Gastrocnemius medialis (tissue), 4 donors: Measurements from ENCODE around the gene KIFC3. TPM values are rescaled to one million over a fixed set of nuclear protein-coding genes. Genes with fewer than 3 reads are reported as not detected.

Experiments
- ATAC-seq, 2 donors: fragments of 150-250 bp; one replicate each; pipeline ENCODE4 v1.9.1; 2016
- DNase-seq, 2 donors: peaks; one replicate each; pipeline ENCODE4 v3.0.0-alpha.2; 2019
- H3K27ac ChIP-seq, 4 donors: fragments of 200-600 bp; sonication (generic); 1 replicate in 1 of 4; 2 replicates in 3 of 4; pipeline ENCODE4 v1.5.1; 2016 to 2018; ENCODE audit warnings: mild to moderate bottlenecking in 2 of 4, moderate library complexity in 1 of 4
- H3K27me3 ChIP-seq, 3 donors: fragments of 200-600 bp; sonication (generic) in 2 of 3; 1 replicate in 1 of 3; 2 replicates in 2 of 3; pipeline versions ENCODE4 v1.5.1 to v1.6.0; 2016 to 2019; ENCODE audit warnings: mild to moderate bottlenecking in 1 of 3, moderate library complexity in 1 of 3
- H3K36me3 ChIP-seq, 2 donors: fragments of 200-600 bp; sonication (generic) in 1 of 2; one replicate each; pipeline ENCODE4 v1.5.1; 2017 to 2018
- H3K4me1 ChIP-seq, 2 donors: fragments of 200-600 bp; sonication (generic) in 1 of 2; one replicate each; pipeline ENCODE4 v1.5.1; 2016 to 2017; ENCODE audit warnings: mild to moderate bottlenecking in 2 of 2
- H3K4me3 ChIP-seq, 4 donors: fragments of 200-600 bp; sonication (generic) in 3 of 4; 1 replicate in 1 of 4; 2 replicates in 3 of 4; pipeline ENCODE4 v1.5.1; 2016 to 2019; ENCODE audit warnings: mild to moderate bottlenecking in 2 of 4
- H3K9me3 ChIP-seq, 3 donors: fragments of 200-600 bp; sonication (generic) in 2 of 3; 1 replicate in 1 of 3; 2 replicates in 2 of 3; pipeline ENCODE4 v1.5.1; 2016 to 2019
- CTCF ChIP-seq, 5 experiments: fragments of 450-650 bp in 3 of 5; fragments of 200-600 bp in 2 of 5; sonication (generic) in 2 of 5; IDR thresholded peaks in 4 of 5; conservative IDR thresholded peaks in 1 of 5; 1 replicate in 4 of 5; 2 replicates in 1 of 5; pipeline ENCODE4 v1.5.1; 2016 to 2019; ENCODE audit warnings: antibody characterized with exemption in 5 of 5, mild to moderate bottlenecking in 3 of 5, moderate library complexity in 3 of 5
- POLR2A ChIP-seq, 2 donors: fragments of 450-650 bp; IDR thresholded peaks; one replicate each; pipeline ENCODE4 v1.6.1; 2017; ENCODE audit warnings: antibody characterized with exemption in 2 of 2, mild to moderate bottlenecking in 2 of 2, moderate library complexity in 2 of 2
- in situ Hi-C, 4 donors: fragments of 200-750 bp; cut with MboI; loops; one replicate each; pipeline versions ENCODE4 v1.15.0 to v1.8.0; 2017; ENCODE audit warnings: low sequenced_read_pairs in 4 of 4
- intact Hi-C: fragments of 100-400 bp; cut with DNase I; formaldehyde crosslinking; loops from one replicate; pipeline ENCODE4 v1.15.1; 2023; ENCODE audit warnings: low total_unique reads
- total RNA-seq, 4 donors: library from RNA; depleted of rRNA; stranded (reverse); fragments of >200 nt; gene quantifications; one replicate each; pipeline versions ENCODE4 v1.1.0 to v1.2.3, GENCODE V29; 2016

Gene KIFC3
- total RNA-seq, 4 donors from 2014 or later: 2.1 to 12.0 (median 3.2) TPM

- Histone ChIP-seq H3K4me1 (no peaks in the 10 kb centered on the region), H3K4me3 (no peak overlapping the region), H3K9me3 (no peaks in the 10 kb centered on the region), H3K27ac (peak overlapping the region in 3 of 4 donors; percentile 13 to 54 (median 46)), H3K36me3 (peaks cover 0 to 17% of the 10 kb centered on the region in 2 donors), H3K27me3 (no peaks in the 10 kb centered on the region)
- DNase-seq: no peak
- no peak for ATAC-seq
- intact Hi-C loops (loop anchor here (1.0 to 2.0 kb wide), 2 partner anchors 105 to 243 kb away; partner anchors contain the start of genes USB1 and ZNF319), in situ Hi-C loops (loop anchor here in 2 of 4 donors (10.0 to 25.0 kb wide), 2 partner anchors 247 to 254 kb away; partner anchors contain the start of genes USB1 (in 2 of the 2) and ZNF319 (in 2 of the 2))
- TF ChIP-seq POLR2A (IDR thresholded peaks at IDR 0.05) (no peak), CTCF (IDR thresholded peaks at IDR 0.05 in 4 of 5, conservative IDR thresholded peaks at IDR 0.05 in 1 of 5) (no peak)
Measured at GRCh38 chr16:57757883-57758282, 44.4 kb downstream of the KIFC3 start.

- peaks cover 0 to 17% of the 10 kb centered on the region in 2 donors for H3K36me3 ChIP-seq
- peak; percentile 65 to 76 for DNase-seq
- H3K4me3 ChIP-seq: no peak overlapping the region
- intact Hi-C loops: loop anchor here (1.0 to 2.0 kb wide), 2 partner anchors 106 to 243 kb away; partner anchors contain the start of genes USB1 and ZNF319
- in situ Hi-C loops: loop anchor here in 2 of 4 donors (10.0 to 25.0 kb wide), 2 partner anchors 247 to 255 kb away; partner anchors contain the start of genes USB1 (in 2 of the 2) and ZNF319 (in 2 of the 2)
- no peaks in the 10 kb centered on the region for H3K27me3 ChIP-seq
- H3K4me1 ChIP-seq: no peaks in the 10 kb centered on the region
- no peaks in the 10 kb centered on the region for H3K9me3 ChIP-seq
- TF ChIP-seq CTCF (IDR thresholded peaks at IDR 0.05 in 4 of 5, conservative IDR thresholded peaks at IDR 0.05 in 1 of 5) (peak; percentile 89 to 98 (median 93)), POLR2A (IDR thresholded peaks at IDR 0.05) (no peak)
- H3K27ac ChIP-seq: peak overlapping the region in 2 of 4 donors; percentile 13 to 46
- ATAC-seq: peak; percentile 89 to 96
Measured at GRCh38 chr16:57757326-57757786, 44.9 kb downstream of the KIFC3 start.

- H3K27me3 ChIP-seq: no peaks in the 10 kb centered on the region
- no peak overlapping the region for H3K27ac ChIP-seq
- intact Hi-C loops (loop anchor here (1.0 to 2.0 kb wide), 2 partner anchors 107 to 244 kb away; partner anchors contain the start of genes USB1 and ZNF319), in situ Hi-C loops (loop anchor here in 2 of 4 donors (10.0 to 25.0 kb wide), 2 partner anchors 248 to 256 kb away; partner anchors contain the start of genes USB1 (in 2 of the 2) and ZNF319 (in 2 of the 2))
- TF ChIP-seq POLR2A (IDR thresholded peaks at IDR 0.05) (no peak), CTCF (IDR thresholded peaks at IDR 0.05 in 4 of 5, conservative IDR thresholded peaks at IDR 0.05 in 1 of 5) (no peak)
- H3K4me1 ChIP-seq: no peaks in the 10 kb centered on the region
- no peak overlapping the region for H3K4me3 ChIP-seq
- no peaks in the 10 kb centered on the region for H3K9me3 ChIP-seq
- DNase-seq (no peak), ATAC-seq (peak; percentile 4 to 10)
- H3K36me3 ChIP-seq: peaks cover 0 to 17% of the 10 kb centered on the region in 2 donors
Measured at GRCh38 chr16:57756424-57757325, 45.6 kb downstream of the KIFC3 start.

- peaks cover 0 to 20% of the 10 kb centered on the region in 2 donors for H3K36me3 ChIP-seq
- H3K9me3 ChIP-seq: no peaks in the 10 kb centered on the region
- TF ChIP-seq POLR2A (IDR thresholded peaks at IDR 0.05): no peak
- TF ChIP-seq CTCF (IDR thresholded peaks at IDR 0.05 in 4 of 5, conservative IDR thresholded peaks at IDR 0.05 in 1 of 5): no peak
- H3K4me1 ChIP-seq: no peaks in the 10 kb centered on the region
- intact Hi-C loops: loop anchor here (2.0 kb wide), 1 partner anchor 245 kb away; the partner anchor contains the start of genes USB1 and ZNF319
- DNase-seq: no peak
- in situ Hi-C loops: loop anchor here in 2 of 4 donors (10.0 to 25.0 kb wide), 2 partner anchors 249 to 256 kb away; partner anchors contain the start of genes USB1 (in 2 of the 2) and ZNF319 (in 2 of the 2)
- no peak overlapping the region for H3K27ac ChIP-seq
- ATAC-seq: no peak
- H3K27me3 ChIP-seq: no peaks in the 10 kb centered on the region
- no peak overlapping the region for H3K4me3 ChIP-seq
Measured at GRCh38 chr16:57755726-57756423, 46.4 kb downstream of the KIFC3 start.
